Mucosa of rectum (tissue), 2 donors: Measurements from ENCODE around the gene CCSER1.

Experiments
- H3K27ac ChIP-seq, 2 donors: one replicate each; pipeline ENCODE4 v1.7.0; 2013; ENCODE audit warnings: inconsistent platforms in 2 of 2, low read depth in 2 of 2, low read length in 2 of 2
- H3K27me3 ChIP-seq, 2 donors: one replicate each; pipeline ENCODE4 v1.7.0; 2013; ENCODE audit warnings: low read length in 2 of 2; ENCODE audit not compliant: control insufficient read depth in 2 of 2, insufficient read depth in 2 of 2
- H3K36me3 ChIP-seq, 2 donors: one replicate each; pipeline ENCODE4 v1.7.0; 2013; ENCODE audit warnings: low read length in 2 of 2; ENCODE audit not compliant: control insufficient read depth in 2 of 2, insufficient read depth in 2 of 2
- H3K4me1 ChIP-seq, 2 donors: one replicate each; pipeline ENCODE4 v1.7.0; 2013; ENCODE audit warnings: low read length in 2 of 2, mild to moderate bottlenecking in 1 of 2; ENCODE audit not compliant: control insufficient read depth in 2 of 2, insufficient read depth in 2 of 2
- H3K4me3 ChIP-seq, 2 donors: one replicate each; pipeline ENCODE4 v1.7.0; 2013; ENCODE audit warnings: low read length in 2 of 2
- H3K9ac ChIP-seq, 2 donors: one replicate each; pipeline ENCODE4 v1.7.0; 2013; ENCODE audit warnings: low read length in 2 of 2, low read depth in 1 of 2, mild to moderate bottlenecking in 1 of 2
- H3K9me3 ChIP-seq, 2 donors: one replicate each; pipeline ENCODE4 v1.7.0; 2013; ENCODE audit warnings: low read length in 2 of 2; ENCODE audit not compliant: control insufficient read depth in 2 of 2
- donor health status: healthy.
- donor health status: Normal muscosa, but diverticular disease.

Gene CCSER1

GRCh38 chr4:90597927-90598326 lies 470.7 kb downstream of the CCSER1 start:
- Histone ChIP-seq H3K9ac (no peak overlapping the region), H3K36me3 (no peaks in the 10 kb centered on the region), H3K27ac (no peak overlapping the region), H3K4me1 (no peaks in the 10 kb centered on the region), H3K9me3 (no peaks in the 10 kb centered on the region), H3K27me3 (no peaks in the 10 kb centered on the region), H3K4me3 (no peak overlapping the region)

DNA sequence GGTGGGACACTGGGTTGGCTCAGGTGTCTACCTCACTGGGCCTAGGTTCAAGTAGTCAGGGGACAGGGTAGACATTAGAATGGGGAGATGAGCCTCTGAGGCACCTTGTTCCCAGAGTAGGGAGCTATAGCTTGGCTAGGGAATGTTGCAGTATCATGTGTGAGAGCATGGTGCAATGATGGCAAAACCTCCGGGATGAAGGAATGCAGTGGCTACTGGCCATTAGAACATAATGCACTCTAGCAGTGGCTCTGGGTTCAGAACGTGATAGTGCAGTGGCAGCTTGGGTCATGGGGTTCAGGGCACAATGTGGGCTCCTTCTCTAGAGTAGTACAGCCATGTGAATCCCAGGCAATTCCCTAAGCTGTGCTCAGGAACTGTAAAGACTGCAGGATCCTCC lies 471.5 kb downstream of the CCSER1 start:
- Histone ChIP-seq H3K36me3 (no peaks in the 10 kb centered on the region), H3K4me3 (no peak overlapping the region), H3K27ac (no peak overlapping the region), H3K9me3 (no peaks in the 10 kb centered on the region), H3K4me1 (no peaks in the 10 kb centered on the region), H3K27me3 (no peaks in the 10 kb centered on the region), H3K9ac (no peak overlapping the region)

GRCh38 chr4:90602726-90603125 lies 475.5 kb downstream of the CCSER1 start:
- Histone ChIP-seq H3K36me3 (no peaks in the 10 kb centered on the region), H3K27ac (no peak overlapping the region), H3K4me1 (no peaks in the 10 kb centered on the region), H3K27me3 (no peaks in the 10 kb centered on the region), H3K4me3 (no peak overlapping the region), H3K9ac (no peak overlapping the region), H3K9me3 (no peaks in the 10 kb centered on the region)

DNA sequence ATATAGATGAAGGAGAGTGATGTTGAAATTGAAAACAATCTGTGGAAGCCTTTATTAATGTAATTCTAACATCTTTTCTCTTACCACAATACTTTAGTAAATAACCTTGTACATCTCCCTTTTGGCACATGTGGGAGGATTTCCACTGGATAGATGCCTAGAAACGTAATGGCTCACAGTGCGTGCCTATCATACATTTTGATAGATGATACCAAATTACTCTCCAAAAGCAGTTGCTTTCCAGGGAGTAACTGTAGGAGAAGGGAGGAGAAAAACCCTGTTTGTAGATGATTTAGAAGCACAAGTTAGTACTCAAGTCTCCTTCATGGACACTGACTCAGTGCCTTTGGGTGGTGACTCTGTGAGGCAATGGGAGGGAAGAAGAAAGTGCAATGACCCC lies 476.3 kb downstream of the CCSER1 start:
- no peaks in the 10 kb centered on the region for H3K36me3 ChIP-seq
- H3K27ac ChIP-seq, result no peak overlapping the region
- no peaks in the 10 kb centered on the region for H3K27me3 ChIP-seq
- H3K9me3 ChIP-seq, result no peaks in the 10 kb centered on the region
- no peak overlapping the region for H3K9ac ChIP-seq
- H3K4me1 ChIP-seq, result no peaks in the 10 kb centered on the region
- H3K4me3 ChIP-seq, result no peak overlapping the region

DNA sequence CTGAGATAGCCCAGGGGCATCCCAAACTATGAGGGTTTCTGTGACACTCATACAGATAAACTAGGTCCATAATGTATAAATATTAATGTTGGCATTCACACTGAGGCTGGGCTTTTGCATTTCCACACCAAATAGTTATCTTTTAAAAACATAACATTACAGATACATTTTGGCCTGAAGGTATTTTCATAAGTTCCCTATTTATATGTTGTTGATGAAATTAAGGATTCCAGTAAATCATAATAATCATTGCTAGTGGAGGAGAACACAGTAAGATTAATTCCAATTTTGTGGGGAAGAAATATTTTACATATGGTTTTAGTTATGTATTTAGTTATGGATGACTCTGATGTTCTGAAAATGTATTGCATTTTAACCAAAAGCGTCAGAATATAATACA lies 479.6 kb downstream of the CCSER1 start:
- no peak overlapping the region for H3K27ac ChIP-seq
- H3K36me3 ChIP-seq, result no peaks in the 10 kb centered on the region
- H3K4me1 ChIP-seq, result no peaks in the 10 kb centered on the region
- no peak overlapping the region for H3K4me3 ChIP-seq
- H3K27me3 ChIP-seq, result no peaks in the 10 kb centered on the region
- no peaks in the 10 kb centered on the region for H3K9me3 ChIP-seq
- H3K9ac ChIP-seq, result no peak overlapping the region

GRCh38 chr4:90614371-90614770 lies 487.2 kb downstream of the CCSER1 start:
- H3K9me3 ChIP-seq, result no peaks in the 10 kb centered on the region
- no peak overlapping the region for H3K4me3 ChIP-seq
- H3K27ac ChIP-seq, result no peak overlapping the region
- H3K27me3 ChIP-seq, result no peaks in the 10 kb centered on the region
- H3K4me1 ChIP-seq, result no peaks in the 10 kb centered on the region
- no peak overlapping the region for H3K9ac ChIP-seq
- H3K36me3 ChIP-seq, result no peaks in the 10 kb centered on the region

- H3K9ac ChIP-seq, result no peak overlapping the region
- H3K4me3 ChIP-seq, result no peak overlapping the region
- no peaks in the 10 kb centered on the region for H3K27me3 ChIP-seq
- H3K36me3 ChIP-seq, result no peaks in the 10 kb centered on the region
- no peaks in the 10 kb centered on the region for H3K4me1 ChIP-seq
- no peak overlapping the region for H3K27ac ChIP-seq
- H3K9me3 ChIP-seq, result no peaks in the 10 kb centered on the region
These were observed 493.9 kb downstream of the CCSER1 start for GRCh38 chr4:90621080-90621479.

GRCh38 chr4:90624781-90625180 lies 497.6 kb downstream of the CCSER1 start:
- Histone ChIP-seq H3K27me3 (no peaks in the 10 kb centered on the region), H3K36me3 (no peaks in the 10 kb centered on the region), H3K27ac (no peak overlapping the region), H3K4me1 (no peaks in the 10 kb centered on the region), H3K9me3 (no peaks in the 10 kb centered on the region), H3K9ac (no peak overlapping the region), H3K4me3 (no peak overlapping the region)

DNA sequence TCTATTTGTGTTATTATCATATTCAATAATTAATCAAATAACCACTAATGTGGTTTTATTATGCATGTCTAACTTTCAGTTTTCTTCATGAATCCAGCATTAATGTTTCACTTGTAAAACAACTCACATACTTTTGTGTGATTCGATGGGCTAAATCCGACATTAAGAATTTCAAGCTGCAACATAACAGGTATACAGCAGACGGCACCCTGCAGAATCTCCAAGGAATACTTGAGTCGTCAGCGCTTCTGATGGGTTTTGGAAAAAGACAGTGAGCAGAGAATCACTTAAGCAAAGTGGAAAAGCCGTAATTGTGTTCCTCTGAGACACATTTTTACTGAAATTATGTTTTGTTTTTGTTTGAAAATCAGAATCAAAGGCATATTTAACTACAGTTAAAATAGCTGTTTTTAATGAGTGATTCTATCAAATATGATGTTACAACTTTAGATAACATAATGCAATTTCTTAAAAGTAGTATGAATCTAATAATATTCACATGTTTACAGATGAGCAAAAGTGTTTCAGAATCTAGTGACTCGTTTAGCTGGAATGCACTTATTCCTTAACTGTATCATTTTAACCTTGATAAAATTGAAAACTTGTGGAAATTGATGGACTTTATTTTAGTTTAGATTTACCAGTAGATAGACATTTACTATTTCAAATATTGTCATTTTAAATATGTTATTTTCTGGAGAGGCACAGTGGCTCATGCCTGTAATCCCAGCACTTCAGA lies 514.8 kb downstream of the CCSER1 start:
- H3K36me3 ChIP-seq, result no peaks in the 10 kb centered on the region
- H3K9me3 ChIP-seq, result no peaks in the 10 kb centered on the region
- no peaks in the 10 kb centered on the region for H3K27me3 ChIP-seq
- no peak overlapping the region for H3K27ac ChIP-seq
- no peak overlapping the region for H3K4me3 ChIP-seq
- no peaks in the 10 kb centered on the region for H3K4me1 ChIP-seq
- no peak overlapping the region for H3K9ac ChIP-seq

GRCh38 chr4:90643156-90643555 lies 516.0 kb downstream of the CCSER1 start:
- Histone ChIP-seq H3K27me3 (no peaks in the 10 kb centered on the region), H3K9ac (no peak overlapping the region), H3K4me1 (no peaks in the 10 kb centered on the region), H3K36me3 (no peaks in the 10 kb centered on the region), H3K4me3 (no peak overlapping the region), H3K9me3 (no peaks in the 10 kb centered on the region), H3K27ac (no peak overlapping the region)

DNA sequence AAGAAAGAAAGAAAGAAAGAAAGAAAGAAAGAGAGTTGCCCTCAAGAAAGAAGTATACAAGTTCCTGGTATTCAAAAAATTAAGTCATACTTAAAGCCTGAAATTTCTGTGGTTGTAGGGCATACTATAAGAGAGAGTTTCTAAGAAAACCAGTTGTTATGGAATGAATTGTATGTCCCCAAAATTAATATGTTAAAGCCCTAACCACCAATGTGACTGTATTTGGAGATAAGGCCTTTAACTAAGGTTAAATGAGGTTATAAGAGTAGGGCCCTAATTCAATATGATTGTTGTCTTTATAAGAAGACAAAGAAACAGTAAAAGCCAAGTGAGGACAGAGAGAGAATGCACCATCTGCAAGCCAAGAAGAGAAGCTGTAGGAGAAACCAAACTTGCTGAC lies 521.1 kb downstream of the CCSER1 start:
- Histone ChIP-seq H3K9me3 (no peaks in the 10 kb centered on the region), H3K27ac (no peak overlapping the region), H3K4me1 (no peaks in the 10 kb centered on the region), H3K4me3 (no peak overlapping the region), H3K9ac (no peak overlapping the region), H3K27me3 (no peaks in the 10 kb centered on the region), H3K36me3 (no peaks in the 10 kb centered on the region)
